Nephron progenitor cell (in vitro differentiated cells): ENCODE measurements around the gene FBRSL1.

Experiments used
- DNase-seq: peaks from one replicate; pipeline ENCODE4 v3.0.0; 2021
- H3K27ac Mint-ChIP-seq: 2 replicates; pipeline ENCODE4 v1.8.0; 2021; ENCODE audit warnings: mild to moderate bottlenecking, moderate library complexity, mixed read lengths
- H3K27me3 Mint-ChIP-seq: 2 replicates; pipeline ENCODE4 v1.8.0; 2021; ENCODE audit warnings: mild to moderate bottlenecking, low read depth, mixed read lengths; ENCODE audit not compliant: poor library complexity
- H3K36me3 Mint-ChIP-seq: 2 replicates; pipeline ENCODE4 v1.8.0; 2021; ENCODE audit warnings: low read depth, mixed read lengths
- H3K4me1 Mint-ChIP-seq: 2 replicates; pipeline ENCODE4 v1.8.0; 2021; ENCODE audit warnings: mixed read lengths
- H3K4me3 Mint-ChIP-seq: 2 replicates; pipeline ENCODE4 v1.8.0; 2021; ENCODE audit warnings: mild to moderate bottlenecking, moderate library complexity, mixed read lengths
- H3K9me3 Mint-ChIP-seq: 2 replicates; pipeline ENCODE4 v1.8.0; 2021; ENCODE audit warnings: mild to moderate bottlenecking, moderate library complexity, mixed read lengths
- CTCF ChIP-seq: fragments of 200-600 bp; sonication (generic); IDR thresholded peaks from 2 replicates; pipeline ENCODE4 v1.5.0; 2021; ENCODE audit warnings: antibody characterized with exemption

FBRSL1 gene

GRCh38 chr12:132466241-132467201 lies 23.4 kb upstream of the FBRSL1 start:
- Mint-ChIP-seq H3K9me3 (peaks cover 8% of the 10 kb centered on the region), H3K36me3 (no peaks in the 10 kb centered on the region), H3K27ac (no peak overlapping the region), H3K4me1 (peaks cover 10% of the 10 kb centered on the region), H3K27me3 (peaks cover 47% of the 10 kb centered on the region), H3K4me3 (peak overlapping the region; percentile 69)
- TF ChIP-seq CTCF = no peak
- no peak for DNase-seq

- peaks cover 47% of the 10 kb centered on the region for H3K27me3 Mint-ChIP-seq
- no peaks in the 10 kb centered on the region for H3K36me3 Mint-ChIP-seq
- DNase-seq = no peak
- peaks cover 12% of the 10 kb centered on the region for H3K9me3 Mint-ChIP-seq
- H3K27ac Mint-ChIP-seq = no peak overlapping the region
- H3K4me3 Mint-ChIP-seq = peak overlapping the region; percentile 48
- no peak for TF ChIP-seq CTCF
- H3K4me1 Mint-ChIP-seq = peaks cover 10% of the 10 kb centered on the region
Measured at GRCh38 chr12:132467511-132467910, 22.4 kb upstream of the FBRSL1 start.

- Mint-ChIP-seq H3K27me3 (peaks cover 46% of the 10 kb centered on the region), H3K9me3 (peaks cover 12% of the 10 kb centered on the region), H3K27ac (no peak overlapping the region), H3K4me1 (peaks cover 10% of the 10 kb centered on the region), H3K4me3 (no peak overlapping the region), H3K36me3 (no peaks in the 10 kb centered on the region)
- DNase-seq = peak; percentile 0
- TF ChIP-seq CTCF = no peak
Measured at GRCh38 chr12:132469423-132469822, 20.5 kb upstream of the FBRSL1 start.

GRCh38 chr12:132470397-132470796 lies 19.6 kb upstream of the FBRSL1 start:
- Mint-ChIP-seq H3K27me3 (peaks cover 46% of the 10 kb centered on the region), H3K4me1 (peaks cover 10% of the 10 kb centered on the region), H3K36me3 (no peaks in the 10 kb centered on the region), H3K4me3 (no peak overlapping the region), H3K9me3 (peaks cover 12% of the 10 kb centered on the region), H3K27ac (no peak overlapping the region)
- TF ChIP-seq CTCF = no peak
- no peak for DNase-seq

- no peak for DNase-seq
- Mint-ChIP-seq H3K27ac (no peak overlapping the region), H3K4me3 (peak overlapping the region; percentile 23), H3K9me3 (peaks cover 17% of the 10 kb centered on the region), H3K4me1 (peaks cover 10% of the 10 kb centered on the region), H3K27me3 (peaks cover 47% of the 10 kb centered on the region), H3K36me3 (peaks cover 4% of the 10 kb centered on the region)
- no peak for TF ChIP-seq CTCF
Measured at GRCh38 chr12:132471011-132471857, 18.7 kb upstream of the FBRSL1 start.
